ENCODE data around the gene MIOX.

The MIOX gene

GRCh38 chr22:50507991-50508884 is 21.6 kb downstream of the MIOX start, which contains the start of gene NCAPH2 (continued):
- TF ChIP-seq ZSCAN18 (tag by site-specific recombination; IDR thresholded peaks at IDR 0.05) (peak; percentile 77; the same call in 1 of the 2 replicates), MEIS1 (CRISPR knock-in tag; IDR thresholded peaks at IDR 0.05; ENCODE audit: borderline replicate concordance) (no peak), KLF9 (tag by site-specific recombination; IDR thresholded peaks at IDR 0.05; ENCODE audit: low read depth) (peak; percentile 93), ZBTB8A (tag by site-specific recombination; IDR thresholded peaks at IDR 0.05) (peak; percentile 98), ZNF664 (tag by site-specific recombination; IDR thresholded peaks at IDR 0.05) (no peak), YY2 (tag by site-specific recombination; IDR thresholded peaks at IDR 0.05) (peak; percentile 94), ZNF280D (tag by site-specific recombination; IDR thresholded peaks at IDR 0.05) (0 out of 2 replicates have a peak, but pooled peaks have one; percentile 19), EGR2 (tag by site-specific recombination; IDR thresholded peaks at IDR 0.05; ENCODE audit: low read depth) (peak; percentile 94), ZNF580 (tag by site-specific recombination; IDR thresholded peaks at IDR 0.05) (0 out of 2 replicates have a peak, but pooled peaks have one; percentile 30), ZNF202 (tag by site-specific recombination; IDR thresholded peaks at IDR 0.05; ENCODE audit: borderline replicate concordance) (no peak), ZBTB48 (tag by site-specific recombination; IDR thresholded peaks at IDR 0.05) (peak; percentile 53), SCRT2 (tag by site-specific recombination; IDR thresholded peaks at IDR 0.05) (0 out of 2 replicates have a peak, but pooled peaks have one; percentile 10), ZSCAN30 (tag by site-specific recombination; IDR thresholded peaks at IDR 0.05) (peak; percentile 86), ZNF266 (tag by site-specific recombination; IDR thresholded peaks at IDR 0.05; ENCODE audit: low read depth) (no peak), ZNF785 (tag by site-specific recombination; IDR thresholded peaks at IDR 0.05) (no peak), ZNF670 (tag by site-specific recombination; IDR thresholded peaks at IDR 0.05; ENCODE audit: low read depth) (no peak), ZNF776 (tag by site-specific recombination; IDR thresholded peaks at IDR 0.05; ENCODE audit: borderline replicate concordance) (no peak), ZNF791 (tag by site-specific recombination; IDR thresholded peaks at IDR 0.05) (no peak), ZNF777 (tag by site-specific recombination; IDR thresholded peaks at IDR 0.05; ENCODE audit: borderline replicate concordance) (no peak), ZNF18 (tag by site-specific recombination; IDR thresholded peaks at IDR 0.05) (no peak), ZNF571 (tag by site-specific recombination; IDR thresholded peaks at IDR 0.05) (no peak), SP7 (tag by site-specific recombination; IDR thresholded peaks at IDR 0.05) (peak; percentile 84), KLF10 (tag by site-specific recombination; IDR thresholded peaks at IDR 0.05) (peak; percentile 84), ZFHX2 (tag by site-specific recombination; conservative IDR thresholded peaks at IDR 0.05) (peak; percentile 98), ZNF350 (tag by site-specific recombination; IDR thresholded peaks at IDR 0.05) (no peak), ZNF629 (tag by site-specific recombination; IDR thresholded peaks at IDR 0.05) (peak; percentile 99), ZNF692 (tag by site-specific recombination; IDR thresholded peaks at IDR 0.05) (peak; percentile 87), ZBTB21 (tag by site-specific recombination; IDR thresholded peaks at IDR 0.05) (peak; percentile 98)

Data from HEK293 (cell line).